ENCODE results near the gene NDST1.

The NDST1 gene

GRCh38 chr5:150534811-150535210 lies 26.9 kb downstream of the NDST1 start:
- Histone ChIP-seq H3K36me3 (ENCODE audit: insufficient read depth, low read length) (peaks cover 11% of the 10 kb centered on the region; the same call in 1 of the 2 replicates), H3K27me3 (ENCODE audit: insufficient read depth, low read length) (no peaks in the 10 kb centered on the region), H2AFZ (ENCODE audit: low read length, unreplicated experiment) (no peak overlapping the region), H3K4me3 (ENCODE audit: low read depth, low read length) (no peak overlapping the region), H3K27ac (ENCODE audit: low read depth, low read length) (no peak overlapping the region), H3K79me2 (ENCODE audit: control insufficient read depth, insufficient read depth, low read length, unreplicated experiment) (peaks cover under 1% of the 10 kb centered on the region), H3K4me1 (ENCODE audit: control insufficient read depth, insufficient read depth, low read length, unreplicated experiment) (no peaks in the 10 kb centered on the region)

- peaks cover 16% of the 10 kb centered on the region; the same call in 1 of the 2 replicates for H3K36me3 ChIP-seq (ENCODE audit: insufficient read depth, low read length)
- no peak overlapping the region for H2AFZ ChIP-seq (ENCODE audit: low read length, unreplicated experiment)
- no peak overlapping the region for H3K27ac ChIP-seq (ENCODE audit: low read depth, low read length)
- H3K4me3 ChIP-seq (ENCODE audit: low read depth, low read length): no peak overlapping the region
- H3K79me2 ChIP-seq (ENCODE audit: control insufficient read depth, insufficient read depth, low read length, unreplicated experiment): no peaks in the 10 kb centered on the region
- H3K27me3 ChIP-seq (ENCODE audit: insufficient read depth, low read length): no peaks in the 10 kb centered on the region
- peaks cover 6% of the 10 kb centered on the region for H3K4me1 ChIP-seq (ENCODE audit: control insufficient read depth, insufficient read depth, low read length, unreplicated experiment)
Measured at GRCh38 chr5:150535611-150536010, 27.7 kb downstream of the NDST1 start.

- H3K36me3 ChIP-seq (ENCODE audit: insufficient read depth, low read length): peaks cover 34% of the 10 kb centered on the region
- no peak overlapping the region for H2AFZ ChIP-seq (ENCODE audit: low read length, unreplicated experiment)
- no peak overlapping the region for H3K27ac ChIP-seq (ENCODE audit: low read depth, low read length)
- H3K4me1 ChIP-seq (ENCODE audit: control insufficient read depth, insufficient read depth, low read length, unreplicated experiment): peaks cover 19% of the 10 kb centered on the region
- H3K27me3 ChIP-seq (ENCODE audit: insufficient read depth, low read length): no peaks in the 10 kb centered on the region
- peaks cover 4% of the 10 kb centered on the region for H3K79me2 ChIP-seq (ENCODE audit: control insufficient read depth, insufficient read depth, low read length, unreplicated experiment)
- H3K4me3 ChIP-seq (ENCODE audit: low read depth, low read length): no peak overlapping the region
Measured at GRCh38 chr5:150538007-150538917, 30.3 kb downstream of the NDST1 start.

GRCh38 chr5:150539206-150539605 lies 31.3 kb downstream of the NDST1 start:
- H3K36me3 ChIP-seq (ENCODE audit: insufficient read depth, low read length): peaks cover 33% of the 10 kb centered on the region
- H3K4me3 ChIP-seq (ENCODE audit: low read depth, low read length): no peak overlapping the region
- H3K79me2 ChIP-seq (ENCODE audit: control insufficient read depth, insufficient read depth, low read length, unreplicated experiment): peaks cover 4% of the 10 kb centered on the region
- no peak overlapping the region for H2AFZ ChIP-seq (ENCODE audit: low read length, unreplicated experiment)
- H3K27ac ChIP-seq (ENCODE audit: low read depth, low read length): no peak overlapping the region
- H3K4me1 ChIP-seq (ENCODE audit: control insufficient read depth, insufficient read depth, low read length, unreplicated experiment): peaks cover 19% of the 10 kb centered on the region
- H3K27me3 ChIP-seq (ENCODE audit: insufficient read depth, low read length): no peaks in the 10 kb centered on the region

- no peak overlapping the region for H3K27ac ChIP-seq (ENCODE audit: low read depth, low read length)
- H3K4me3 ChIP-seq (ENCODE audit: low read depth, low read length): no peak overlapping the region
- H3K36me3 ChIP-seq (ENCODE audit: insufficient read depth, low read length): peaks cover 25% of the 10 kb centered on the region
- H3K4me1 ChIP-seq (ENCODE audit: control insufficient read depth, insufficient read depth, low read length, unreplicated experiment): peaks cover 19% of the 10 kb centered on the region
- peaks cover 4% of the 10 kb centered on the region for H3K79me2 ChIP-seq (ENCODE audit: control insufficient read depth, insufficient read depth, low read length, unreplicated experiment)
- no peaks in the 10 kb centered on the region for H3K27me3 ChIP-seq (ENCODE audit: insufficient read depth, low read length)
- H2AFZ ChIP-seq (ENCODE audit: low read length, unreplicated experiment): no peak overlapping the region
Measured at GRCh38 chr5:150540042-150540441, 32.1 kb downstream of the NDST1 start.

GRCh38 chr5:150540615-150541396 lies 32.9 kb downstream of the NDST1 start:
- H3K36me3 ChIP-seq (ENCODE audit: insufficient read depth, low read length): peaks cover 31% of the 10 kb centered on the region
- H3K4me3 ChIP-seq (ENCODE audit: low read depth, low read length): no peak overlapping the region
- peaks cover 4% of the 10 kb centered on the region for H3K79me2 ChIP-seq (ENCODE audit: control insufficient read depth, insufficient read depth, low read length, unreplicated experiment)
- peak overlapping the region; percentile 71 for H3K27ac ChIP-seq (ENCODE audit: low read depth, low read length)
- H2AFZ ChIP-seq (ENCODE audit: low read length, unreplicated experiment): no peak overlapping the region
- peaks cover 25% of the 10 kb centered on the region for H3K4me1 ChIP-seq (ENCODE audit: control insufficient read depth, insufficient read depth, low read length, unreplicated experiment)
- no peaks in the 10 kb centered on the region for H3K27me3 ChIP-seq (ENCODE audit: insufficient read depth, low read length)

GRCh38 chr5:150541397-150541675 lies 33.4 kb downstream of the NDST1 start:
- no peak overlapping the region for H2AFZ ChIP-seq (ENCODE audit: low read length, unreplicated experiment)
- H3K27me3 ChIP-seq (ENCODE audit: insufficient read depth, low read length): no peaks in the 10 kb centered on the region
- peak overlapping the region; percentile 65; the same call in 1 of the 2 replicates for H3K27ac ChIP-seq (ENCODE audit: low read depth, low read length)
- peaks cover 31% of the 10 kb centered on the region for H3K36me3 ChIP-seq (ENCODE audit: insufficient read depth, low read length)
- H3K79me2 ChIP-seq (ENCODE audit: control insufficient read depth, insufficient read depth, low read length, unreplicated experiment): peaks cover 4% of the 10 kb centered on the region
- H3K4me1 ChIP-seq (ENCODE audit: control insufficient read depth, insufficient read depth, low read length, unreplicated experiment): peaks cover 30% of the 10 kb centered on the region
- no peak overlapping the region for H3K4me3 ChIP-seq (ENCODE audit: low read depth, low read length)

GRCh38 chr5:150541895-150542294 lies 34.0 kb downstream of the NDST1 start:
- peaks cover 4% of the 10 kb centered on the region for H3K79me2 ChIP-seq (ENCODE audit: control insufficient read depth, insufficient read depth, low read length, unreplicated experiment)
- H3K36me3 ChIP-seq (ENCODE audit: insufficient read depth, low read length): peaks cover 31% of the 10 kb centered on the region
- no peaks in the 10 kb centered on the region for H3K27me3 ChIP-seq (ENCODE audit: insufficient read depth, low read length)
- no peak overlapping the region for H2AFZ ChIP-seq (ENCODE audit: low read length, unreplicated experiment)
- H3K4me1 ChIP-seq (ENCODE audit: control insufficient read depth, insufficient read depth, low read length, unreplicated experiment): peaks cover 32% of the 10 kb centered on the region
- H3K4me3 ChIP-seq (ENCODE audit: low read depth, low read length): no peak overlapping the region
- peak overlapping the region; percentile 65; the same call in 1 of the 2 replicates for H3K27ac ChIP-seq (ENCODE audit: low read depth, low read length)

- no peak overlapping the region for H3K4me3 ChIP-seq (ENCODE audit: low read depth, low read length)
- no peaks in the 10 kb centered on the region for H3K27me3 ChIP-seq (ENCODE audit: insufficient read depth, low read length)
- H3K27ac ChIP-seq (ENCODE audit: low read depth, low read length): no peak overlapping the region
- peaks cover 4% of the 10 kb centered on the region for H3K79me2 ChIP-seq (ENCODE audit: control insufficient read depth, insufficient read depth, low read length, unreplicated experiment)
- no peak overlapping the region for H2AFZ ChIP-seq (ENCODE audit: low read length, unreplicated experiment)
- H3K4me1 ChIP-seq (ENCODE audit: control insufficient read depth, insufficient read depth, low read length, unreplicated experiment): peaks cover 32% of the 10 kb centered on the region
- peaks cover 31% of the 10 kb centered on the region for H3K36me3 ChIP-seq (ENCODE audit: insufficient read depth, low read length)
Measured at GRCh38 chr5:150542933-150543445, 35.1 kb downstream of the NDST1 start.

- H3K79me2 ChIP-seq (ENCODE audit: control insufficient read depth, insufficient read depth, low read length, unreplicated experiment): peaks cover 4% of the 10 kb centered on the region
- H2AFZ ChIP-seq (ENCODE audit: low read length, unreplicated experiment): no peak overlapping the region
- no peak overlapping the region for H3K4me3 ChIP-seq (ENCODE audit: low read depth, low read length)
- no peak overlapping the region for H3K27ac ChIP-seq (ENCODE audit: low read depth, low read length)
- H3K27me3 ChIP-seq (ENCODE audit: insufficient read depth, low read length): no peaks in the 10 kb centered on the region
- peaks cover 32% of the 10 kb centered on the region for H3K4me1 ChIP-seq (ENCODE audit: control insufficient read depth, insufficient read depth, low read length, unreplicated experiment)
- H3K36me3 ChIP-seq (ENCODE audit: insufficient read depth, low read length): peaks cover 33% of the 10 kb centered on the region
Measured at GRCh38 chr5:150544611-150545219, 36.8 kb downstream of the NDST1 start.

Measured in ACC112 (cell line).